Stimulated activated CD8-positive, alpha-beta memory T cell treated with anti-CD3 and anti-CD28 coated beads, Interleukin-12 subunit alpha, Interleukin-12 subunit beta, amount 100 ng/mL, for 24 hours (primary cell): Measurements from ENCODE around the gene SLC5A5.
"Not testable (repeated sequence)": the region's sequence is repeated elsewhere in the genome, so short reads cannot be mapped to it uniquely, and the experiment has no call there.

Experiments used
- DNase-seq: peaks from one replicate; pipeline ENCODE4 v3.0.0-alpha.2; 2020; ENCODE audit errors: extremely low read depth

SLC5A5 gene

GRCh38 chr19:17919122-17919521, 47.4 kb downstream of the SLC5A5 start:
- DNase-seq: not testable (repeated sequence)

DNA sequence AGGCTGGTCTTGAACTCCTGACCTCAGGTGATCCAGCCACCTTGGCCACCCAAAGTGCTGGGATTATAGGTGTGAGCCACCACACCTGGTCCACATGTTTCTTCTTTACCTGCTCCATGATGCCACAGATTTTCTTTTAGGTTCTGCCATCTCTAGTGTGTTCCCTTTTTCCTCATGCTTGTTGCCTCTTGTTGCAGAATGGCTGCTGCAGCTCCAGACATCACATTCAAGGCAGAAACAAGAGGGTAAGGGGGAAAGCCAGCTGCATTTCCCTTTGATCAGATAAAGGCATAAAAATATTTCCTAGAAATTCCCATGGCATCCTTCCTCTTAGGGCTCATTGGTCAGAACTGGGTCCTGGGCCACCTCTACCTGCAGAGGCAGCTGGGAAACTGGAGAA, 48.8 kb downstream of the SLC5A5 start:
- DNase-seq: no peak

DNA sequence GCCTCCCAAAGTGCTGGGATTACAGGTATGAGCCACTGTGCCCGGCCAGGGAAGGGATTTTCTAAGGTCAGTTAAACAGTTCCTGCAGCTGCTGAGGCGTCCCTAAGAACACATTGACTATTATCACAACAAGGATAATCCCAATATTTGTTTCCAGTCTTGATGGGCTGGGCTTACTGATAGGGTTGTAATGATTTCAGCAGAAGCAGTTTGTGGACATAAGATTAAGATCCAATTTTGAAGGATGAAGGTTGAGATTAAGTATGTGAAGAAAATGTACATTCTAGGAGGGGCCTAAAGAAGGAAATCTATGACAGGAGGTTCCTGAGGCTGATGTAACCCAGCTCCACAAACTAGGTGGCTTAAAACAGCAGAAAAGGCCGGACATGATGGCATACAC, 50.4 kb downstream of the SLC5A5 start:
- DNase-seq: no peak

DNA sequence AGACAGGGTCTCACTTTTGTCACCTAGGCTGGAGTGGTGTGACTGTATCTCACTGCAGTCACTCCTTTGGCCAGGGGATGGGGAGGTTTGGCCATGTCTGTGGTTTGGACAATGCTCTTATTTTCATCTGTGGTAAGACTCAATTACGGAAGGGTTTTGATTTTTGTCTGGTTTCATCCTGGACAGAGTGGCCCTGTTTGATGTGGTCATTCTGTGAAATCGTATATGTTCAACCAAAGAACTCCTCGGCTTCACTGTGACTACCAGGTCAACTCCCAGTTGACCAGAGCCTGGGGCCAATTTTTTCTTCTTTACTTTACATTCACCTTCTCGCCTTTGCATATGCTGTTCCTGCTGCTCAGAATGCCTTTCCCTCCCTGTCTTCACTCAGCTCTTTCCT, 54.3 kb downstream of the SLC5A5 start:
- no peak for DNase-seq

DNA sequence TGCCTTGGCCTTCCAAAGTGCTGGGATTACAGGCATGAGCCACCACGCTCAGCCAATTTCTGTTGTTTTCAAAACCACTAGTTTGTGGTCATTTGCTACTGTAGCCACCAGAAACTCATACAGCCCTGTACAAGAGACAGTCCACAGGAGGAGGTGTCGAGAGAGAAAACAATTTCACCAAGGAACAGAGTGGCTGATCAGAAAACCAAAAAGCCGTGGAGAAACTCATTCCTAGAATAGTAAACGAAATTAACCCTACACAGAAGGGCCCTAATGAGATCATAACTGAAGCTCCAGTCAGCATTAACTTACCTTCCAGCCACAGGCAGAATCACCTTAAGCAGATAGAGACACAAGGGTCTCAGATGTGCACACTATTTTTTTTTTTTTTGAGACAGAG, 57.3 kb downstream of the SLC5A5 start:
- DNase-seq: no peak

DNA sequence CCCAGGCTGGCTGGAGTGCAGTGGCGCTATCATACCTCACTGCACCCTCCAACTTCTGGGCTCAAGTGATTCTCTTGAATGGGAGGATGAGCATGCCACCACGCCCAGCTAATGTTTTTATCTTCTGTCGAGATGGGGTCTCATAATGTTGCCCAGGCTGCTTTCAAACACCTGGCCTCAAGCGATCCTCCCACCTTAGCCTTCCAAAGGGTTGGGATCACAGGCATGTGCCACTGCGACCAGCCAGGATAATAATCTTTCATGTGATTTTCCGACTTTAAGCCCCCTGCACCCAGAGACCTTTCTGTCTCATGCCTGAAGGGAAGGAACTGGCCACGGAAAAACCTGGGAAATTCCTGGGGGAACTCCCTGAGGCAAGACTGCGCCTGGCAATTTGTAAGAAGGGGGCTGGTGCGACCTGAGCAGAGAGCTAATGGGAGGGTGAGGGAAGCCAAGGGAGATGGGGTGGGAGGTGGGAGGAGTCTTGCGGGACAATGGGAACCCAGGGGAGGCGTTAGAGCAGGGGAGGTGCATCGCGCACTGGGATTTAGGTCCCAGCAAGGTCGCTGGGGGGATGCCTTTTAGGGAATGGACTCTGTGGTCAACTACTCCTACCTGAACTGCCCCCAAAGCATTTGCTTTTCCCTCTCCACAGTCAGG, 59.9 kb downstream of the SLC5A5 start:
- no peak for DNase-seq

DNA sequence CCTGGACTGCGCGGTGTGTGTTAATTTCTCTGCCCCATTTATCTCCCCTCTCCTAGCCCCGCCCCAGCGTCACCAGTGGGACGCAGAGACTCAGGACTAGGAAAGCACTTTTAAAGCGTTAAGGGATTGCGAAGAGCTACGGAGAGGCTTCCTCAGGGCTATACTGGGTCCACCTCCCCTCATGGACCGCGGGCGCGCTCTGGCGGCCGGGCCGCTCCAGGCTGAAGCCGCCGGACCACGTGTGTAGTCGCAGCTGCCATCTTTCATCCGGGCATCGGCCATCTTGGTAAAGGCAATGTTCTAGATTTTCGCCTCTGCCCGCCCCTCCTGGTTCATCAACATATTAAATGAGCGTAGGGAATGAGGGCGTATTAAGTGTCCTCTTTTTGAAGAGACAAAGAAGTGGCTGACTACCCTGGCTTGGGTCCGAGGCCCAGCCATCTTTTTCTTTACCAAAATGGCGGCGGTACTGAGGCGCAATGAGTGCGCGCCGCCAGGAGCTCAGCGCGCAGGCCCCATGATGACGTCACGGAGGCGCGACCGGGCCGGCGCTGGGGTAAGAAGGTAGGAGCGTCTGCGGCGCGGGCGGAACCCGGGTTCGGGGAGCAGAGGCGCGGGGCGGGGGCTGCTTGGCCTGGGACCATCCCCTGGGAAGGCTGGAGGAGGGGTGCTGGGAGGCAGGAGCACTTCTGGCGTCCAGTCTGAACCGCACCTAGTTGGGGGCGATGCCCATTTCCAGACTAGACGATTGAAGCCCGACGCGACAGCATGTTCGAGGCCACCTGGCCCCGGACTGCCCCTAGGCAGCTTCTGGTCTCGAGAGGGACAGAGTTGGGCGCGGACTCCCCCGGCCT, 61.0 kb downstream of the SLC5A5 start, which contains the start of gene CCDC124:
Gene CCDC124 (plus strand): TSS at position 531 of the 854 bp plus-strand sequence. CDS start 3,406 bp downstream, outside the sequence.
- DNase-seq: peak; percentile 79

GRCh38 chr19:17933414-17934129, 61.8 kb downstream of the SLC5A5 start:
- DNase-seq: no peak

DNA sequence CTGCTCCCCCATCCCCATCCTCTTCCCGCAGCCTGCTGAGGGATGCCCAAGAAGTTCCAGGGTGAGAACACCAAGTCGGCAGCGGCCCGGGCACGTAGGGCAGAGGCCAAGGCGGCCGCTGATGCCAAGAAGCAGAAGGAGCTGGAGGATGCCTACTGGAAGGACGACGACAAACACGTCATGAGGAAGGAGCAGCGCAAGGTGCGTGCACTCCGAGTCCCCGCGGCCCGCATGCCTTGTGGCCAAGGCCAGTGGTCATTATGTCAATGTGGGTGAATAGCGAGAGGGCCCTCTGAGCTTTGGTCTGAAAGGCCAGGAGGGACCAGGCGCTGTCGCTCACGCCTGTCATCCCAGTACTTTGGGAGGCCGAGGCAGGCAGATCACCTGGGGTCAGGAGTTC, 64.6 kb downstream of the SLC5A5 start:
- no peak for DNase-seq

DNA sequence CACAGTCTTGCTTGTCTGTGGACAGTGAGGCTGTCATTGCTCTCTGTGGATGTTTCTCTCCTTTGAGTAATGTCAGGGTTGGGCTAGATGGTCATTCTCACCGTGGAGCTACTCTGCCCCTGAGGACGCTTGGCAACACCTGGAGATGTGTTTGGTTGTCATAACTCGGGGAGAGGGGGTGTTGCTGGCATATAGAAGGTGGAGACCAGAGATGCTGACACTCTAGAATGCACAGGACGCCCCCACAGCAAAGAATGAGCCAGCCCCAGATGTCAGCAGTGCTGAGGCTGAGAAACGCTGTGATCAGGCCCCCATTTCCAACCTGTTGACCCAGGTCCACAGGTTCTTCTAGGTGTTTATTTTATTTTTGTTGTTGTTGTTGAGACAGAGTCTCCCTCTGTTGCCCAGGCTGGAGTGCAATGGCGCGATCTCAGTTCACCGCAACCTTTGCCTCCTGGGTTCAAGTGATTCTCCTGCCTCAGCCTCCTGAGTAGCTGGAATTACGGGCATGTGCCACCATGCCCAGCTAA, 65.7 kb downstream of the SLC5A5 start:
- DNase-seq: no peak

DNA sequence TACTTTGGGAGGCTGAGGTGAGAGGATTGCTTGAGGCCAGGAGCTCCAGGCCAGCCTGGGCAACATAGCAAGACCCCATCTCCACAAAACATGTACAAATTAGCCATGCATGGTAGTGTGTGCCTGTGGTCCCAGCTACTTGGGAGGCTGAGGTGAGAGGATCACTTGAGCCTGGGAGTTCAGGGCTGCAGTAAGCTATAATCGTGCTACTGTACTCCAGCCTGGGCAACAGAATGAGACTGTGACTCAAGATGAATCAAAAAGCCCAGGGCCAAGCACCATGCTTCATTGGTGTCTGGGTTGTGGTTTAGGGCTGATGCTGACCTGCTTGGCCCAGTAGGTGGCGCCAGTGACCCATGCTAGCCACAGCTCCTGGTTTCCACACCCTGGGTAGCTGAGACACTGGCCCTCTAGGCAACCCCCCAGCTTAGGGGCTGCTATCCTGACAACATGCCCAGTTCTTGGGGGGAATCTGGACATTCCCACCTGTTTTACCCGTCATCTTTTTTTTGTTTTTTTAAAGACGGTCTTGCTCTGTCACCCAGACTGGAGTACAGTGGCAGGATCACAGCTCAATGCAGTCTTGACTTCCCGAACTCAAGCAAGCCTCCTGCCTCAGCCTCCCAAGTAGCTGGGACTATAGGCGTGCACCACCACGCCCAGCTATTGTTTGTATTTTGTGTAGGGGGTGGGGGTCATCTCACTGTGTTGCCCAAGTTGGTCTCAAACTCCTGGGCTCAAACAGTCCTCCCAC, 66.5 kb downstream of the SLC5A5 start:
- DNase-seq: peak; percentile 50

DNA sequence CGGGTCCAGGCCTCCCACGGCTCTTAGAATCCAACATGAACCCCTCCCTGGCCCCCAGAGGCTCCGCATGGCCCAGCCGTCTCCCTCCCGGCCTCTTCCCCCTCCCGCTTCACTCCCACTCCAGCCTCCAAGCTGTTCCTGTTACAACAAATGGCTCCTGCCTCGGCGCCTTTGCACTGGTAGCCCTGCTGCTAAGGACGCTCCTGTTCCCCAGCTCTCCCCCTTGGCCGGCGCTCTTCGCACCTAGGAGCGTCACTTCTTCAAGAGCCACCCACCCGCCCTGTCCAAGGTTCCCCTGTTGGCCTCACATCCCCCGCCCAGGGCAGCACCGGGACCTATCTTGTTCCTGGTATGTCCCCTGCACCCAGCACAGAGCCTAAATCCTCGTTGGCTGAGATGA, 70.4 kb downstream of the SLC5A5 start:
- no peak for DNase-seq

DNA sequence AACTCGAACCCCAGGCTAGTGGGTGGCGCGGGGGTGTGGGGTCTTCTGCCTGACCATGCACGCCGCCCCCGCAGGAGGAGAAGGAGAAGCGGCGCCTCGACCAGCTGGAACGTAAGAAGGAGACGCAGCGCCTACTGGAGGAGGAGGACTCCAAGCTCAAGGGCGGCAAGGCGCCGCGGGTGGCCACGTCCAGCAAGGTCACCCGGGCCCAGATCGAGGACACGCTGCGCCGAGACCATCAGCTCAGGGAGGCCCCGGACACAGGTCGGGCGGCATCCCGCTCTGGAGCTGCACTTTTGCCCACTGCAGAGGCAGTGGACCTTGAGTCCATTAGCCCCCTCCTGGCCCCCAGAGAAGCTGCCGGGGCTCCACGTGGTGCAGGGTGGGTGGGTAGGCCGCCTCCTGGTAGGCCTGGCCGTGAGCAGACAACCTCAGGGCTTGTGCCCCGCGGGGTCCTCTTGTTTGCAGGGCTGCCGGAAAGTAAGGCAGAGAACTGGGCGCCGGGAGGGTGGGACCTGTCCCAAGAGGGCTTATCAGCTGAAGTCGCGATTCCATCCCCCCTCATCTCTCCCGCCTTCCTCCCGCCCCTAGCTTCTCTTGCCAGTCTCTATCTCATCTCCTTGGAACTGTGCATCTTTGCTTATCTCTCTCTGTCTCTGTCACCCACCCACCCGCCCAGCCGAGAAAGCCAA, 71.0 kb downstream of the SLC5A5 start:
- no peak for DNase-seq

DNA sequence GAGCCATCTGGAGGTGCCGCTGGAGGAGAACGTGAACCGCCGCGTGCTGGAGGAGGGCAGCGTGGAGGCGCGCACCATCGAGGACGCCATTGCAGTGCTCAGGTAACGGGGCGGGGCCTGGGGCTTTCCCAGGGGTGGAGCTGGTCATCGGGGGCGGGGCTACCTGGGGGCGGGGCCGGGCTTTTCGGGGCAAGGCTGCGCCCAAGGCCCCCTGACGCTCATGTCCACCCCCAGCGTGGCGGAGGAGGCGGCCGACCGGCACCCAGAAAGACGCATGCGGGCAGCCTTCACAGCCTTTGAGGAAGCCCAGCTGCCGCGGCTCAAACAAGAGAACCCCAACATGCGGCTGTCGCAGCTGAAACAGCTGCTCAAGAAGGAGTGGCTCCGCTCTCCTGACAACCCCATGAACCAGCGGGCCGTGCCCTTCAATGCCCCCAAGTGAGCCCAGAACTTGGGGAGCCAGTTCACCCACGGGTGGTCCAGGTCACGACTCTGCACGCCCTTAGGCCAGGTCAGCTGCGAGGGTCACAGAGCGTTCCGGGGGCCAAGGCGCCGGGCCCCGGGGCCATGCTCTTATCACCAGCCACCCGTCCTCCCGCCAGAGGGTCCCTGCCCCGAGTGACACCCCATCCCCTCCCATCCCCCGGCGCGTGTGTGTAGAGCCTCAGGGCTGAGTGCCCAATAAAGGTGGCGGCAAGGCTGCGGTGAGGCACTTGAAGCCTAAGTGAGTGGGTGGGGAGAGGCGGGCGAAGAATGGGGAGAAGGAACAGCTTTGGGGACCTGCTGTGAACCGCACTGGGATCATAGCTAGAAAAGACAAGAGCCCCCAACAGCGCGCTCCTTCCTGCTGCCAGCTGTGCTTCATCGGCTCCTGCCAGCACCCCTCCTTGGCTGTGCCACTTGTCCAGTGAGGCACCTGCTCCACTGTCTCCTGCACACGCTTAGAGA, 71.8 kb downstream of the SLC5A5 start:
- no peak for DNase-seq

- no peak for DNase-seq
Measured at GRCh38 chr19:17944301-17944700, 72.6 kb downstream of the SLC5A5 start.
